Activated CD4-positive, alpha-beta T cell treated with anti-CD3 and anti-CD28 coated beads for 1 hour (primary cell): ENCODE results near the gene CYTH4.
"Not testable (repeated sequence)": the region's sequence is repeated elsewhere in the genome, so short reads cannot be mapped to it uniquely, and the experiment has no call there.

Source experiments
- DNase-seq: peaks from one replicate; pipeline ENCODE4 v3.0.0-alpha.2; 2020

The CYTH4 gene

GRCh38 chr22:37311761-37312312, 29.5 kb downstream of the CYTH4 start:
- no peak for DNase-seq

GRCh38 chr22:37312549-37313183, 30.4 kb downstream of the CYTH4 start:
- DNase-seq: no peak

GRCh38 chr22:37313376-37314314, 31.3 kb downstream of the CYTH4 start:
- DNase-seq: no peak

GRCh38 chr22:37314315-37315074, 32.2 kb downstream of the CYTH4 start:
- DNase-seq: no peak

GRCh38 chr22:37316405-37316804, 34.1 kb downstream of the CYTH4 start:
- DNase-seq: no peak

- peak; percentile 59 for DNase-seq
These were observed 34.6 kb downstream of the CYTH4 start for GRCh38 chr22:37316875-37317371.

GRCh38 chr22:37317698-37318210, 35.4 kb downstream of the CYTH4 start:
- DNase-seq: no peak

GRCh38 chr22:37318364-37319109, 36.2 kb downstream of the CYTH4 start:
- DNase-seq: no peak

GRCh38 chr22:37319469-37319868, 37.2 kb downstream of the CYTH4 start:
- no peak for DNase-seq

GRCh38 chr22:37320726-37321677, 38.7 kb downstream of the CYTH4 start:
- no peak for DNase-seq

- no peak for DNase-seq
These were observed 42.2 kb downstream of the CYTH4 start for GRCh38 chr22:37324340-37325038.

- DNase-seq: no peak
These were observed 42.7 kb downstream of the CYTH4 start for GRCh38 chr22:37325039-37325395.

- DNase-seq: no peak
These were observed 44.4 kb downstream of the CYTH4 start for GRCh38 chr22:37326726-37327125.

- DNase-seq: no peak
These were observed 45.7 kb downstream of the CYTH4 start for GRCh38 chr22:37328017-37328416.

- not testable (repeated sequence) for DNase-seq
These were observed 46.4 kb downstream of the CYTH4 start for GRCh38 chr22:37328538-37329237.

GRCh38 chr22:37329238-37330140, 47.2 kb downstream of the CYTH4 start:
- no peak for DNase-seq

GRCh38 chr22:37330200-37331033, 48.1 kb downstream of the CYTH4 start:
- no peak for DNase-seq
